Hematopoietic multipotent progenitor cell treated with erythropoietin and hydrocortisone succinate and interleukin-3 and kit ligand, for 4 days (in vitro differentiated cells): ENCODE data around the gene PRR19.

ENCODE experiments used
- DNase-seq: peaks from one replicate; pipeline ENCODE4 v3.0.0-alpha.2; 2015

The PRR19 gene

DNA sequence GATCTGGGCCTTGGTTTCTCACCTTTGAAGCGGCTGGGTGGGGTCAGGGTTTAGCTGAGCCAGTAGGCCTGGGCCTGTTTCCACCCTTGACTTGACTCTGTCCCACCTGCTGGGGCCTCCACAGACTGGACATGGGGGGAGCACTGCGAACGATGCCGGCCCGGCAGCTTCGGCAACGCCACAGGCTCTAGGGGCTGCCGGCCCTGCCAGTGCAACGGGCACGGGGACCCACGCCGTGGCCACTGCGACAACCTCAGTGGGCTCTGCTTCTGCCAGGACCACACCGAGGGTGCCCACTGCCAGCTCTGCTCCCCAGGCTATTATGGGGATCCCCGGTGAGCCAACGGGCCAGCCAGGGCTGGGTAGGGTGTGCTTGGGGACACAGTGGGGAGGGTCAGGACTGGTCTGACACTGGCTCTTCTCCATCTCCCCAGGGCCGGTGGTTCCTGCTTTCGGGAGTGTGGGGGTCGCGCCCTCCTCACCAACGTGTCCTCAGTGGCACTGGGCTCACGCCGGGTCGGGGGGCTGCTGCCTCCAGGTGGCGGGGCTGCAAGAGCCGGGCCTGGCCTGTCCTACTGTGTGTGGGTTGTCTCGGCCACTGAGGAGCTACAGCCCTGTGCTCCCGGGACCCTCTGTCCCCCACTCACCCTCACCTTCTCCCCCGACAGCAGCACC, 51.5 kb downstream of the PRR19 start:
- DNase-seq = no peak

DNA sequence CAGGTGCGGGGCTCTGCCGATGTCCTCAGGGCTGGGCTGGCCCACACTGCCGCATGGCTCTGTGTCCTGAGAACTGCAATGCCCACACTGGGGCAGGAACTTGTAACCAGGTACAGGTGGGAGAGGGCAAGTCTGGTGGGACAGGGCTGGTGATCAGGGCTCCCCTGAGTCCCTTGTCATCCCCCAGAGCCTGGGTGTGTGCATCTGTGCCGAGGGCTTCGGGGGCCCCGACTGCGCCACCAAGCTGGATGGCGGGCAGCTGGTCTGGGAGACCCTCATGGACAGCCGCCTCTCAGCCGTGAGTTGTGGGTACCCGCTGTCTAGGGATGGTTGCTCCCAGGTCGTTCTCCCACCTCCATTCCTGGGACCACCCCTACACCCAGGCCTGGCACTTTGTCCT, 54.0 kb downstream of the PRR19 start:
- DNase-seq = no peak

- DNase-seq = no peak
These were observed 54.8 kb downstream of the PRR19 start for GRCh38 chr19:42356686-42357085.

GRCh38 chr19:42357290-42357689, 55.4 kb downstream of the PRR19 start:
- DNase-seq = no peak
